Measurements from ENCODE around the gene MAN1C1. TPM values are rescaled to one million over a fixed set of nuclear protein-coding genes. Genes with fewer than 3 reads are reported as not detected.

Gene MAN1C1
- total RNA-seq, 4 donors from 2014 or later: 14.6 to 25.1 (median 17.5) TPM

DNA sequence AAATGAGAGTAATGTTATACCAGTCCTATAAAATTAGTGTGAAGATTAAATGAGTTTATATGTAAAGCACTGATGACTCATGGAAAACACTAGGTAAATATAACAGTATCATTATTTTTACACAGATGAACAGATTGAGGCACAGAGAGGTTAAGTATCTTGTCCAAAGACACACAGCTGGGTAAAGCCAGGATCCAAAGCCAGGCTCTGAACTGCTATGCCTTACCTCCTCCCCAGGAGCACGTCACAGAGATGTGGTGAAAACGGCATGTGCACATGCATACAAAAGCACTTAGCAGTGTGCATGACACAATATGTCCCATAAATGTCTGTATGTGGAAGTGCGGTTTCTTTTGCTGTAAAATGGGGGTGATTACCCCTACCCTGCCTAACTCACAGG lies 56.9 kb downstream of the MAN1C1 start:
- Histone ChIP-seq H3K9me3 (no peaks in the 10 kb centered on the region), H3K4me1 (peaks cover 0 to 10% (median 4%) of the 10 kb centered on the region in 4 donors), H3K4me3 (no peak overlapping the region), H3K27ac (no peak overlapping the region), H3K27me3 (no peaks in the 10 kb centered on the region), H3K36me3 (no peaks in the 10 kb centered on the region)
- DNase-seq (ENCODE audit: low spot score in 2 of 2): no peak
- TF ChIP-seq EP300 (IDR thresholded peaks at IDR 0.05) (no peak), POLR2A (IDR thresholded peaks at IDR 0.05) (no peak), CTCF (IDR thresholded peaks at IDR 0.05) (no peak)
- WGBS, 2 donors: 88 to 92% methylated on average over 3 of the region's 3 CpGs

GRCh38 chr1:25673962-25674806 lies 57.6 kb downstream of the MAN1C1 start:
- no peak for DNase-seq (ENCODE audit: low spot score in 2 of 2)
- Histone ChIP-seq H3K9me3 (no peaks in the 10 kb centered on the region), H3K4me3 (no peak overlapping the region), H3K27ac (no peak overlapping the region), H3K36me3 (no peaks in the 10 kb centered on the region), H3K27me3 (no peaks in the 10 kb centered on the region), H3K4me1 (peaks cover 0 to 10% (median 4%) of the 10 kb centered on the region in 4 donors)
- 85 to 88% methylated on average over 8 of the region's 8 CpGs for WGBS, 2 donors
- TF ChIP-seq CTCF (IDR thresholded peaks at IDR 0.05): no peak
- TF ChIP-seq POLR2A (IDR thresholded peaks at IDR 0.05): no peak
- TF ChIP-seq EP300 (IDR thresholded peaks at IDR 0.05): no peak

GRCh38 chr1:25674807-25675084 lies 58.2 kb downstream of the MAN1C1 start:
- no peak overlapping the region for H3K4me3 ChIP-seq
- no peak for DNase-seq (ENCODE audit: low spot score in 2 of 2)
- H3K36me3 ChIP-seq: no peaks in the 10 kb centered on the region
- H3K27me3 ChIP-seq: no peaks in the 10 kb centered on the region
- H3K4me1 ChIP-seq: peaks cover 0 to 10% (median 4%) of the 10 kb centered on the region in 4 donors
- 94 to 96% methylated on average over 3 of the region's 3 CpGs for WGBS, 2 donors
- TF ChIP-seq EP300 (IDR thresholded peaks at IDR 0.05): no peak
- TF ChIP-seq POLR2A (IDR thresholded peaks at IDR 0.05): no peak
- no peak for TF ChIP-seq CTCF (IDR thresholded peaks at IDR 0.05)
- H3K27ac ChIP-seq: no peak overlapping the region
- no peaks in the 10 kb centered on the region for H3K9me3 ChIP-seq

GRCh38 chr1:25675729-25676476 lies 59.3 kb downstream of the MAN1C1 start:
- no peaks in the 10 kb centered on the region for H3K27me3 ChIP-seq
- no peak overlapping the region for H3K27ac ChIP-seq
- TF ChIP-seq EP300 (IDR thresholded peaks at IDR 0.05) (no peak), CTCF (IDR thresholded peaks at IDR 0.05) (no peak), POLR2A (IDR thresholded peaks at IDR 0.05) (no peak)
- H3K9me3 ChIP-seq: no peaks in the 10 kb centered on the region
- WGBS, 2 donors: 88 to 94% methylated on average over 8 to 11 of the region's 11 CpGs
- peaks cover 0 to 10% (median 4%) of the 10 kb centered on the region in 4 donors for H3K4me1 ChIP-seq
- no peak overlapping the region for H3K4me3 ChIP-seq
- no peak for DNase-seq (ENCODE audit: low spot score in 2 of 2)
- no peaks in the 10 kb centered on the region for H3K36me3 ChIP-seq

DNA sequence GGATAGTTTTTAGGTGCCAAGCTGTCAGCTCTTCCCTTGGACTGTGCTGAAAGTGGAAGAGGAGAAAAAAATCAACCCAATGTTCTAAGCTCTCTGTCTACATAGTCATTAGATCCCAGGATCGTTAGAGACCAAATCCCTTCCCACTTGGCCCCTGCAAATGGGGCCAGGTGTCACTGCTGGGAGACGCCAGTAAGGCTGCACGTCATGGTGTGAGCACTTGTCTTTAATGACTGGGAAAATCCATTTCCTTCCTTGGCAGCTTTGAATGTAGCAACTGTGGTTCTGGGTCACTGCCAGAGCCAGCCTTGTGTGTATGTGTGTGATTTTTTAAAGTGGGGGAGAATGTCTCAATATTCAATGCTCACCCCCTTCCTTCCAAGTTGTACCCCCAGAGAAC lies 59.9 kb downstream of the MAN1C1 start:
- 30 to 51% methylated on average over 3 of the region's 3 CpGs for WGBS, 2 donors
- TF ChIP-seq EP300 (IDR thresholded peaks at IDR 0.05): no peak
- TF ChIP-seq CTCF (IDR thresholded peaks at IDR 0.05): no peak
- no peak for TF ChIP-seq POLR2A (IDR thresholded peaks at IDR 0.05)
- no peaks in the 10 kb centered on the region for H3K27me3 ChIP-seq
- no peak overlapping the region for H3K4me3 ChIP-seq
- no peak for DNase-seq (ENCODE audit: low spot score in 2 of 2)
- no peaks in the 10 kb centered on the region for H3K9me3 ChIP-seq
- H3K4me1 ChIP-seq: peaks cover 0 to 10% (median 4%) of the 10 kb centered on the region in 4 donors
- no peaks in the 10 kb centered on the region for H3K36me3 ChIP-seq
- no peak overlapping the region for H3K27ac ChIP-seq
